HG02798 (cell line): Measurements from ENCODE around the gene ADRB2.
"Not testable (repeated sequence)": the region's sequence is repeated elsewhere in the genome, so short reads cannot be mapped to it uniquely, and the experiment has no call there.

ENCODE experiments used
- ATAC-seq: cut with Tn5 transposase; IDR thresholded peaks from one replicate; pipeline ENCODE4 v1.9.1; 2021; ENCODE audit warnings: mild to moderate bottlenecking; ENCODE audit not compliant: unreplicated experiment, poor library complexity

Gene ADRB2

DNA sequence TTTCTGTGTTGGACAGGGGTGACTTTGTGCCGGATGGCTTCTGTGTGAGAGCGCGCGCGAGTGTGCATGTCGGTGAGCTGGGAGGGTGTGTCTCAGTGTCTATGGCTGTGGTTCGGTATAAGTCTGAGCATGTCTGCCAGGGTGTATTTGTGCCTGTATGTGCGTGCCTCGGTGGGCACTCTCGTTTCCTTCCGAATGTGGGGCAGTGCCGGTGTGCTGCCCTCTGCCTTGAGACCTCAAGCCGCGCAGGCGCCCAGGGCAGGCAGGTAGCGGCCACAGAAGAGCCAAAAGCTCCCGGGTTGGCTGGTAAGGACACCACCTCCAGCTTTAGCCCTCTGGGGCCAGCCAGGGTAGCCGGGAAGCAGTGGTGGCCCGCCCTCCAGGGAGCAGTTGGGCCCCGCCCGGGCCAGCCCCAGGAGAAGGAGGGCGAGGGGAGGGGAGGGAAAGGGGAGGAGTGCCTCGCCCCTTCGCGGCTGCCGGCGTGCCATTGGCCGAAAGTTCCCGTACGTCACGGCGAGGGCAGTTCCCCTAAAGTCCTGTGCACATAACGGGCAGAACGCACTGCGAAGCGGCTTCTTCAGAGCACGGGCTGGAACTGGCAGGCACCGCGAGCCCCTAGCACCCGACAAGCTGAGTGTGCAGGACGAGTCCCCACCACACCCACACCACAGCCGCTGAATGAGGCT is at the start of gene ADRB2:
Gene ADRB2 (plus strand): TSS at position 559 of the 686 bp plus-strand sequence. CDS start 221 bp downstream, outside the sequence.
- ATAC-seq, result peak; percentile 99

DNA sequence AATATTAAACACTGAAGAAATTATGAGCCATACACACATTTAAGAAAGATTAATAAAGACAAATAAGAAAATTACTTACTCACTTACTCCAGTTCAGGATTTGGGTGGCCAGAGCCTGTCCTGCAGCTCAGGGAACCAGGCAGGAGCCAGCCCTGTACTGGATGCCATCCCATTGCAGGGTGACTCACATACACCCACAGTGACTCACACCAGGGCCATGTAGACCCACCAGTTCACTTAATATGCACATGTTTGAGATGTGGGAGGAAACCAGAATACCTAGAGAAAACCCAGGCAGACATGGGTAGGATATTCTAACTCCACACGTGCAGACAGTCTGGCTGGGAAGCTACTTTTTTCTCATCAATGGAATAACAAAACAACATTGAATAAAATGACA is 49.6 kb upstream of the ADRB2 start:
- ATAC-seq, result no peak

DNA sequence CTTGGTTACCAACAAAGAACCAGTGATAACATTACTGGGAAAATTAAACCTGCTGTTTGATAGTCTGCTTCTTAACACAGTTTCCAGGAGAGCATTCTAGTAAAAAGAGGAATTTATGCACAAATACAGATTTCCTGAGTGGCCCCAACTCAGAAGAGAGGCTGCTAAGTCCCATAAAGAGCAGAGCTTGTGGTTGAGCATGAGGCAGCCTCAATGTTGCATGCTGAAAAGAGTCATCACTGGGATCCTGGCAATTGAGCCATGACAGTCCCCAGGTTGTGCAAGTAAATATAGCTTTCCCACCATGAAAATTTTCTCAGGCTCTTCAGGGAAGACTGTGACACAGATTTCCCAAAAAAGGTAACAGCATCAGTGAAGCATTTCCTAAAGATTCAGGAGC is 47.5 kb upstream of the ADRB2 start:
- no peak for ATAC-seq

DNA sequence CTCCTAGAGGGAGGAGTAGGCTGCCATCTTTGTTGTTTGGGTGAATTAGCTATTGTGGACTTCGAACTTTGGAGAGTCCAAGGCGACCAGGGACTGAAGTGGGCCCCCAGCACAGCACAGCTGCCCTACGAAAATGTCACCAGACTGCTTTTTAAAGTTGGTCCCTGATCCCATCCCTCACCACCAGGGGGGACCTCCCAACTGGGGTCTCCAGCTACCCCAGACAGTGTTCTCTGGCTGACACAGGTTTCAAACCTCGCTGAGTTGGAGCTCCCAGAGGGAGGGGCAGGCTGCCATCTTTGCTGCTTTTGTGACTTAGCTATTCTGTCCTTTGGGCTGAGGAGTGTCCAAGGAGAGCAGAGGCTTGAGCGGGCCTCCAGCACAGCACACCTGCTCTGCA is 45.7 kb upstream of the ADRB2 start:
- no peak for ATAC-seq

DNA sequence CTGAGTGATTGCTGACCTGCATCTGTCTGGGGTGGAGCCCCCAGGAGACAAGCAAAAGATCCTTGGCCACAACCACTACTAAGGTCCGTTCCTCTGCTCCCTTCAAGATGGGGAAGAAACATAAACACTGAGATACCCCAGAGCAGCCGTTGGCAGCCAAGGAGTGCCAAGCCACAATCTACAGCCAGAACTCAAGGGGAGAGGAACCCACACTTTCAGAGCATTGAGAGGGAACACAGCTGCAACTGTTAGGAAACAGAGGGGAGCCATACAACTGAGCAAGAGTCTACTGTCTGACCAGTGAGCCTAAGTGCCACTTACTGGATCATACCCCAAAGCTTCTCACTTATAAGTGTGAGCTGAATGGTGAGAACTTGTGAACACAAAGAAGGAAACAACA is 44.6 kb upstream of the ADRB2 start:
- no peak for ATAC-seq

DNA sequence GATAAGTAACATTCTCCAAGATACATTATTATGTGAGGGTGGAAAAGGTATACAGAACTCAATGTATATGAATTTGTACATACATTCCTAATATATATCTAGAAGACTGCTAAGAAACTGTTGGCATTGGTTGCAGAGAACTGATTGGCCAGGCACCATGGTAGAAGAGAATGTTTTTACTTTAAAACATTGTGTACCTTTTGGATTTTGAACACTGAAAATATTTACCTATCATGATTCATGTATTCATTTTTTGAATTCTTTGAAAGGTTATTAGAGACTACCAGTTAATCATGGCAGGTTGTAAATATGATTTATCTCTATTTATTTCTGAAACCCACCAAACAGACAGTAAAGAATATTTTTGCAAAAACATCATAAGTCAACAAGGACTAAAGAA is 41.2 kb upstream of the ADRB2 start:
- ATAC-seq, result no peak

DNA sequence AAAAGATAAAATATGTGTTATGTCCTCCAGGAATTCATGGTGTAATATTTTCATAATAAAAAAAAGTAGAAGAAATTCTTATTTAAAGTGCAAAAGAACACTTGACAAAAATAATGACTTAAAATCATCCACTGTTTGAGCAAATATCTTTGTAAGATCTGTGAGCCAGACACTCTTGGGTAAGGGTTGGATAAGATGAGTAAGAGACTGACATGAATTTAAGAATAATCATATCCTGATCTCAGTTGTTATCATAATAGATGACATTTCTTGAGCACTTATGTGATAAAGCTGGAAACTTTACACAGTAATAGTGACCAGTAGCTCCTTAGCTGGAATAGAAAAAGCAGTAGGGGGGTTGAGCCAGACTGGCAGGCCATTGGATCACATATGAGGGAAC is 40.0 kb upstream of the ADRB2 start:
- no peak for ATAC-seq

DNA sequence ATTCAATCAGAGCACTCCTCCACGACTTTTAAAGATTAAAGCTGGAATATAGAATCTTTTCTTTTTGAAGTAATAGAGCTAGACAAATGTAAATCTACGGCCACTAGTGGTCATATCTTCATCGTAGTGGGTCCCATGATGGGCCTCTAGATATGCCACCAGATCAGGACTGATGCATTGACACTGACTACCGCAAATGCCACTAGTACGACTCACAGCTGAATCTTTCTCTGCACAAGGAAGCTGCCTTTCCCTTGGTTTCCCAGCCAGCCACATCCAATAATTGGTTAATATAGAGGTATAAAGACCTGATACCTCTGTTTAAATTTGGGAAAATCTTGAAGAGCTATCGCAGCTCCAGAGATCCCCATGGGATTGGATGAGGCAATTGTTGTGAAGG is 37.8 kb upstream of the ADRB2 start:
- ATAC-seq, result no peak

DNA sequence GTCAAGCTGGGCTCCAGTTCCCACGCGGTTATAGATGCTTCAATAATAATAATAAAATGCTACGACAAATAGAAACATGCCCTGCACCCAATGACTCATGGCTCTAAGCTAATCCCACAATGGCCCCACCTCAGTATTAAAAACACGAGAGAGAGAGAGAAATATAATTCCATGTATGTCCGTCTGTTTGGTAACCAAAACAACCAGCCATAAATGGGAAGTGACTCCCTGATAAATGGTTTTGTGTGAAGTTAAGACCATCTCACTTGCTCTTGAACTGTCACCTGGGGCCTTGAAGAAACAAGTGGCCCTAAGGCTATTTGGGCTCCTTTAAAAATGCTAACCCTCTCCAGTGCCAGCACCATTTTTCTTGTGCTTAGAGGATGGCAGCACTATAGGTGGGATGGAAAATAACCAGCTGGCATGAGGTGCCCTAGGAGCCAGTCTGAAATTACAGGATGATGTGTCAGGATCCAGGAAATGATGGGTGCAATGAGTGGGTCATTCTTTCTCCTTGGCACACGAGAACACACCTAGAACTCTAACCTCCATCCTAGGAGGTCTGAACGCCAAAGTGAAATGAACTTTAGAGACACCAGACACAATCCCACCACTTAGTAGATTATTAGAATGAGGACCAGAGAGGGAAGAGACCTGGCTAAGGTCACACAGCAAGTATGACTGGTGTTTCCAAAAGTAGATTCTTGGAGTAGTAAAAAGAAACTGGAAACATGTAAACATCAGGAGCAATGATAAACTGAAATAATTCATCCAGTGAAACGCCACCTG is 35.7 kb upstream of the ADRB2 start:
- peak; percentile 29 for ATAC-seq

DNA sequence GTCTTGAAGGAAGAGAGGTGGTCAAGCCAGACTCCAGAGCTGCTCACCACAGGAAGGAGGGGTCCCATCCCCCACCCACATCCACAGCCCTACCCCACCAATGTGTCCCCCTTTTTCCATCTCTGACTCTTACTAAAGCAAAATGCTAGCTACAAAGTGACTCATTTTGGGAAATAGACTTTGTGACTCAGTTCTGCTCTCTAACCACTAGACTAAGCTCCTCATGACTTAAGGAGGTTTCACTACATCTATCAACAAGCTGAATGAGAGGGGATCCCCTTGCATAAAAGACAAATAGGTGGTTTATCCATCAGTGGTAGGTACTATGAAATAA is 35.1 kb upstream of the ADRB2 start:
- peak; percentile 95 for ATAC-seq

DNA sequence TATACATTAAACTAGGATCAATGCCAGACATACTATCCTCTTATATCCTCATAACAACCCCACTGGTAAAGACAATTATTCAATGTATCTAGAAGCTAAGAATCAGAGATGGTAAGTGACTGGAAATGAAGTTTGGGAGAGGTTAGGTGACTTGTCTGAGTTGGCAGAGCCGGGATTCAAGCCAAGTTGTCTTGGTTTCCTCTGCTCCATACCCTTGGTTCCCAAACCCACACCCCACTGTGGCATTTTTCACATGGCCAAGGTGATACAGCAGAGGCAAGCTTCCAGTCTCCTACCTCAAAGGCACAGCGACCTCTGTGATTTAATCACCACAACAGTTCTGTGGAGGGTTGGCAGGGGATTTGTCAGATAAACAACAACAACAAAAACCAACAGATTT is 34.7 kb upstream of the ADRB2 start:
- ATAC-seq, result no peak

DNA sequence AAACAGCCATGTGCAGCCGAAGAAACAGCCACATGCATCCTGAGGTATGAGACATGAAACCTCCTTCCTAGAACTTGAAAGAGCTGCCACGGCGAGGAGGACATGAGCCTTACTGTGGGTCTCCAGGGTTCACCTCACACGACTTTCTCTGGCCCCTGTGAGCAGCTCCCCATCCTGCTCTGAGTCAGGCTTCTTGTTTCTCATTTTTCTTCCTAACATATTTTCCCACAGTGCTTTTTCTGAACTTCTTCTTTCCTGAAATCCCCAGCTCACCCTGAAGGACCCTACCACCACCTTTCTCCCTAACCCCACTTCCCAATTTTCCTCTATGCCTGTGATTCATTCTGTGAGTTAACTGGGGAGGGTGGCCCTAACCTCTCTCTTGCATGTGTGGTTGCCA is 33.7 kb upstream of the ADRB2 start:
- ATAC-seq, result no peak

DNA sequence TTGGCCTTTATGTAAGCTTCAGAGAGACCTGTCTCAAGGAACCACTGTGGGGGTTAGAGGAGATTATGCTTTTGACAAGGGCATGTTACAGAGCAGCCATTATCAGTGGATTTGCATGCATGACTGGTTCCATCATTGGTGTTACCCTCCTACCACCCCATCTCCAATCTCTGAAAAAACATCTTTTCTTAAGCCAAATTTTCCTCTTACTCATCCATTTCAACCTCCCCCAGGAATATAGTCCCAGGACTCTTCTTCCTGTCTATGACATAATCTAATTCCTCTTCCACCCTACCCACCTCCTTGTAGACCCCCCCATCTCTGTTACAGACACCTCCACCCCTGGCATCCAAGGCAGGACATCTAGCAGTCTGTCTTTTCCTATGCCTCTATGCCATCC is 33.1 kb upstream of the ADRB2 start:
- no peak for ATAC-seq

DNA sequence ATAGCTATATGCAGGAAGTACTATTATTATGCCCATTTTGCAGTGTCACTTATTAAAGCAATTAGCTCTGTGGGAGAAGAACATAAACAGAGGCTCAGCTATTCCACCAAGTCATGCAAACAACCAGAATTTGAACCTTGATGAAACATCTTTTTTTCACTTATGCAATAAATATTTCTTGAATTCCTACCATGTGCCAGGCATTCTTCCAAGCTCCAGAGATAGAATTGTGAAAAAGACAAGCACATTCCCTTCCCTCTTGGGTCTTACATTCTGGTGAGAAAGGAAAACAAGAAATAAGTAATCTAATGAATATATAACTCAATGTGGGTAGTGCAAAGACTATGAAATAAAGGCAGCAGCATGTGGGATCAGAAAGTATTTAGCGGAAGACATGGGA is 32.1 kb upstream of the ADRB2 start:
- ATAC-seq, result no peak

DNA sequence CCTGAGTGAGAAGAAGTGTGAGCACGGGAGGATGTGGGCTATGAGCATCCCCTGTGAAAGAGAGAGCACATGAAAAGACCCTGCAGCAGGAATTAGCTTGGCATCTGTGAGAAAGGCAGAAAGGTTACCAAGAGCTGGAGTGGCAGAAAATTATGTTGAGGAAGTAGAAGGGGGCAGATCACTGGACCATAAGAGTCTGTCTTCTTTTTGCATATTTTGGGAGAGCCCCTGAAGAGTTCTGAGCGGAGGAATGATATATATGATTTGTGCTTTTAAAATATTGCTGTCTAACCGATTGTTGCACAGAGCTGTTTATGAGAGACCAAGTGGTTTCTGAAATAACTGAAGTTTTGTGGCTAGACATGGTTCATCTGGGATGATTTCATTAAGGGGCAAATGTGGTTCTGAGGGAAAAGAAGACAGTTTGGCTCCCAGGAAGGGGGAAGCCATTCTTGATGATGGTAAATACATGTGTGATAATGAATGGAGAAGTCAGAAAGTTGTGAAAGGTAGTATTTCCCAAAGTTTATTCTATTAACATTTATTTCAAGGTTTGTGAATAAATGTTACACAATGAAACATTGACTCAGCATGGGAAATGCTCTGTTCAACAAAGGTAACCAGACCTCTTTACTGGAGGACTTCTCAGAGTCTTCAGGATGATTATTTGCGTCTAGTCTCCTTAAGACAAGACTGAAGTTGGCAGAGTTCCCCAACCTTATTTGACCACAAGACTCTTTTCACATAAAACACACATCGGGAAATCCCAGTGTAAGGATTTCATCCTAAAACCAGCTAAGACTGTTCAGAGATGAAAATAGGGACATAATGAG is 31.5 kb upstream of the ADRB2 start:
- no peak for ATAC-seq

DNA sequence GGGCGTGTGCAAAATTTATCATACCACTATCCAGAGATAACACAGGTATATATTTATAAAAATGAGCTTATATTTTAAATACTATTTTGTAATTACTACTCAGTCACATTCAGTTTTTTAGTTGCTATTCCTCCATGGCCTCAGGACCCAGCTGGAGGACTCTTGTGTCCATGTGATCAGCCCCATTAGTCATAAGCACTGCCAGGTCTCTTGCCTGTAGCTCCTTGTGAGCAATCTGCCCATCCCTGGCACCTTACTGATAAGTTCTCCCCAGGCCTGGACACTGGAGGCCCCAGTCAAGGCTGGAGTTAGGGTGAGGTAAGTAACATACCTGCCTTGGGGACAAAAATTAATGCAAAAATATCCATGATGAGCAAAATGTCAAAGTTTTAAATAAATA is 29.5 kb upstream of the ADRB2 start:
- ATAC-seq, result no peak

DNA sequence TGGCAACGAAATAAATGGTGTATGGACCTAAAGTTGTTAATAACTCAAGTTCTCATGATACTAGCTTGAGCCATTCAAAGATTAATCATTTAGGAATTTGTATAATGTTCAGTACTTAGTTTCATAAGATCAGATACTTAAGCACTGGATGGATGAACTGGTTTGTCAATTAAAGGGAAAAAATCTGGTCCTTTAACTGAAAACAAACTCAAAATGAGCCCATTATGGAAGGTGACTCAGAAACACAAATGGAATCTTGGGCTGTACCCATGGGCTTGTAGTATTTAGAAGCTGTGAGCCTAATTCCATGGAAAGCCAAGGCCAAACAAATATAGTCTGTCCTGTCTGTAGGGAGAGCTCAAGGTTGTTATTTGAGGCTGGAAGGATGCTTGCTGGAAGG is 27.6 kb upstream of the ADRB2 start:
- no peak for ATAC-seq

DNA sequence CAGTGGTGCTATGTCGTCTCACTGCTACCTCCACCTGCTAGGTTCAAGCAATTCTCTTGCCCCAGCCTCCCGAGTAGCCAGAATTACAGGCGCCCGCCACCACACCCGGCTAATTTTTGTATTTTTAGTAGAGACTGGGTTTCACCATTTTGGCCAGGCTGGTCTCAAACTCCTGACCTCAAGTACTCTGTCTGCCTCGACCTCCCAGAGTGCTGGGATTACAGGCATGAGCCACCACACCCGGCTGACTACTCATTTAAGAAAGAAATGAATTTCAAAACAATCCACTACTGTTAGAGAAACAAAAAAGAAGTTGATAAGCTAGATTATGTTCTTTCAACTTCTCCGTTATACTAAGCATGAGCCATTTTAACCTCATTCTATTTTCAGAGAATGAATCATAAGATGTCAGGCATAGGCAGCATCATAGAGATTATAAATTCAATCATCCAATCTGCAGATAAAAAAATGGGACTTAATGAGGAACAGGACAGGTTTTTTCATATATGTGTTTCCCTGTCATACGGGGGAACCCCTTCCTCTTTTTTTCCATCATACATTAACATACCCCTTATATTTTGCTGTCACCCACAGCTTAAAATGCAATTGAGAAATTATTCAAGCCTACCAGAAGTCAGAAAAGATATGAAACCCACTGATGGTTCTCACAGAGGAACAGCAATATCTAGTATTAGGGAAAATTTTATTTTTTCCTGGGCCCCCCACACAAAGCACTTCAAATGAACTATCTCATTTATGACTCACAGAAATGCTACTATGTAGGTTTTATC is 26.5 kb upstream of the ADRB2 start:
- ATAC-seq, result no peak

DNA sequence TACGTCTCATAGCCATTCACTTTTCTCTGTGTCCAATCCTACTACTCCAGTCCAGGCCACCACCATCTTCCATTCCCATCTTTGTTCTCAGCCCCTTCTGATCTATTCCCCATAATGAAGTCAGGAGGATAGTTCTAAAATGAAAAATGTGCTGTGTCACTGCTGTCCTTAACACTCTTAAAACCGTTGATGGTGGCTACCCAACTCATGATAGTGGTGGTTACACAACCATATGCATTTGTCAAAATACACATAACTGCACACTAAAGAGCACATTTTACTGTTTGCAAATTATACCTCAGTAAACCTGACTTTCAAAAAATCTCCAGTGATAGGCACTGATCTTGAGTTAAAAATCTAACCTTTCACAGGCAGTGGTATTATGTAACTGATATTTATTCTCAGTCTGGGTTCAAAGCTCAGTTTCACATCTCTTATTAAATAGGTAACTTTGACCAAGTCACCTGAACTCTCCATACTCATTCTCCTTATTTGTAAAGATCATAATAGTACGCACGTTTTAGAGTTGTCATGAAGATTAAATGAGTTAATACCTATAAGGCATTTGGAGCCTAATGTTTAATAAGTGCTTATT is 24.6 kb upstream of the ADRB2 start:
- ATAC-seq, result no peak

DNA sequence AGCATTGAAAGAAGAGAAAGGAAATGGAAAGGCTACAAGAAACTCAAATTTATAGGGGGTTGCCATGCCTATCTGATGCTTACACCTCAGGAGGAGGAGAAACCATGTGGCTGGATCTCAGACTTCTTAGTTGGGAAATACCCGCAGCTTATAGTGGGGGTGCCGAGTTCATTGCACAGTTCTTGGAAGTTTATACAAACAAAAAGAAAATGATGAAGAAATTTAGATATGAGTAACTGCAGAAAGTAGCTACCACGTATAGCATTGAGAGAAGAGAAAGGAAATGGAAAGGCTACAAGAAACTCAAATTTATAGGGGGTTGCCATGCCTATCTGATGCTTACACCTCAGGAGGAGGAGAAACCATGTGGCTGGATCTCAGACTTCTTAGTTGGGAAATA is 23.0 kb upstream of the ADRB2 start:
- not testable (repeated sequence) for ATAC-seq
